Endothelial cell of umbilical vein (primary cell): ENCODE results near the gene CCR5.

Experiments used
- CTCF ChIP-seq, 2 donors: IDR thresholded peaks; 1 replicate in 1 of 2; 2 replicates in 1 of 2; pipeline ENCODE4 v1.5.1; 2011; ENCODE audit warnings: low read length in 2 of 2, mild to moderate bottlenecking in 2 of 2, moderate library complexity in 2 of 2, control low read depth in 1 of 2, inconsistent platforms in 1 of 2, low read depth in 1 of 2; ENCODE audit not compliant: insufficient read depth in 1 of 2; ENCODE audit errors: extremely low read depth in 1 of 2
- EZH2 ChIP-seq: IDR thresholded peaks from 2 replicates; pipeline ENCODE4 v1.6.1; 2012; ENCODE audit warnings: borderline replicate concordance, low read depth, mild to moderate bottlenecking, moderate library complexity, low read length, inconsistent platforms; ENCODE audit not compliant: severe bottlenecking
- FOS ChIP-seq: IDR thresholded peaks from 2 replicates; pipeline ENCODE4 v1.6.1; 2011; ENCODE audit warnings: mild to moderate bottlenecking, low read length, moderate library complexity, borderline replicate concordance; ENCODE audit not compliant: insufficient read depth
- GATA2 ChIP-seq: IDR thresholded peaks from 2 replicates; pipeline ENCODE4 v1.7.0; 2011; ENCODE audit warnings: low read depth, mild to moderate bottlenecking, moderate library complexity, mixed read lengths, low read length; ENCODE audit not compliant: insufficient read length, insufficient read depth
- JUN ChIP-seq: IDR thresholded peaks from 2 replicates; pipeline ENCODE4 v1.6.1; 2011; ENCODE audit warnings: borderline replicate concordance, low read depth; ENCODE audit not compliant: insufficient read length, insufficient read depth
- MYC ChIP-seq: IDR thresholded peaks from one replicate; pipeline ENCODE4 v1.6.1; 2011; ENCODE audit warnings: mild to moderate bottlenecking, low read depth, low read length
- POLR2A ChIP-seq: IDR thresholded peaks from 2 replicates; pipeline ENCODE4 v1.6.1; 2012; ENCODE audit warnings: low read depth, mild to moderate bottlenecking, control low read depth, low read length
- POLR2AphosphoS5 ChIP-seq: IDR thresholded peaks from 2 replicates; pipeline ENCODE4 v1.6.1; 2012; ENCODE audit warnings: low read depth, mild to moderate bottlenecking, control low read depth, low read length, moderate library complexity; ENCODE audit not compliant: insufficient read depth
- TF ChIP-seq, protein P1 (sequence below): IDR thresholded peaks from 2 replicates; pipeline ENCODE4 v1.6.1; 2011; ENCODE audit not compliant: insufficient read depth, insufficient read length

GRCh38 chr3:46411271-46411670 is 40.5 kb downstream of the CCR5 start:
- TF ChIP-seq CTCF (IDR thresholded peaks at IDR 0.05; ENCODE audit: extremely low read depth in 1 of 2, insufficient read depth in 1 of 2, low read depth in 1 of 2, low read length in 2 of 2), result no peak
- no peak for TF ChIP-seq POLR2AphosphoS5
- no peak for TF ChIP-seq POLR2A
- no peak for TF ChIP-seq GATA2
- TF ChIP-seq MYC, result no peak
- TF ChIP-seq EZH2, result no peak
- TF ChIP-seq JUN, result no peak
- no peak for TF ChIP-seq FOS
- TF ChIP-seq, protein P1, sequence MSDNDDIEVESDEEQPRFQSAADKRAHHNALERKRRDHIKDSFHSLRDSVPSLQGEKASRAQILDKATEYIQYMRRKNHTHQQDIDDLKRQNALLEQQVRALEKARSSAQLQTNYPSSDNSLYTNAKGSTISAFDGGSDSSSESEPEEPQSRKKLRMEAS, result no peak
